ENCODE results near the gene PRKAA2.

The PRKAA2 gene

GRCh38 chr1:56671085-56671484, 26.0 kb downstream of the PRKAA2 start:
- DNase-seq (ENCODE audit: insufficient read length, low spot score) (no peak), FAIRE-seq (no peak)
- no peak for TF ChIP-seq CTCF (IDR thresholded peaks at IDR 0.05; ENCODE audit: insufficient read depth, missing control alignments)

GRCh38 chr1:56671542-56671941, 26.4 kb downstream of the PRKAA2 start:
- no peak for TF ChIP-seq CTCF (IDR thresholded peaks at IDR 0.05; ENCODE audit: insufficient read depth, missing control alignments)
- DNase-seq (ENCODE audit: insufficient read length, low spot score) (no peak), FAIRE-seq (no peak)

- TF ChIP-seq CTCF (IDR thresholded peaks at IDR 0.05; ENCODE audit: insufficient read depth, missing control alignments): no peak
- FAIRE-seq (no peak), DNase-seq (ENCODE audit: insufficient read length, low spot score) (no peak)
Observed at GRCh38 chr1:56672579-56672978, 27.5 kb downstream of the PRKAA2 start.

GRCh38 chr1:56675763-56676162, 30.6 kb downstream of the PRKAA2 start:
- no peak for FAIRE-seq
- no peak for TF ChIP-seq CTCF (IDR thresholded peaks at IDR 0.05; ENCODE audit: insufficient read depth, missing control alignments)

GRCh38 chr1:56676571-56677035, 31.5 kb downstream of the PRKAA2 start:
- TF ChIP-seq CTCF (IDR thresholded peaks at IDR 0.05; ENCODE audit: insufficient read depth, missing control alignments): no peak
- DNase-seq (ENCODE audit: insufficient read length, low spot score) (no peak), FAIRE-seq (no peak)

More at GRCh38 chr1:56675763-56676162, 30.6 kb downstream of the PRKAA2 start:
- no peak for DNase-seq (ENCODE audit: insufficient read length, low spot score)

- FAIRE-seq: no peak
- TF ChIP-seq CTCF (IDR thresholded peaks at IDR 0.05; ENCODE audit: insufficient read depth, missing control alignments): no peak
Observed at GRCh38 chr1:56683569-56683968, 38.5 kb downstream of the PRKAA2 start.

GRCh38 chr1:56686169-56686568, 41.1 kb downstream of the PRKAA2 start:
- no peak for TF ChIP-seq CTCF (IDR thresholded peaks at IDR 0.05; ENCODE audit: insufficient read depth, missing control alignments)
- FAIRE-seq: no peak
- no peak for DNase-seq (ENCODE audit: insufficient read length, low spot score)

More at GRCh38 chr1:56683569-56683968, 38.5 kb downstream of the PRKAA2 start:
- DNase-seq (ENCODE audit: insufficient read length, low spot score): no peak
